GM10266 (cell line): ENCODE data around the gene DAB1.

Experiments used
- DNase-seq: peaks from one replicate; pipeline ENCODE4 v3.0.0; 2012; ENCODE audit errors: extremely low spot score
- TF ChIP-seq, protein P1 (sequence below): IDR thresholded peaks from 2 replicates; pipeline ENCODE4 v1.5.1; 2012; ENCODE audit warnings: mild to moderate bottlenecking, low read depth; ENCODE audit not compliant: control insufficient read depth, insufficient read depth; ENCODE audit errors: missing control alignments

The DAB1 gene

DNA sequence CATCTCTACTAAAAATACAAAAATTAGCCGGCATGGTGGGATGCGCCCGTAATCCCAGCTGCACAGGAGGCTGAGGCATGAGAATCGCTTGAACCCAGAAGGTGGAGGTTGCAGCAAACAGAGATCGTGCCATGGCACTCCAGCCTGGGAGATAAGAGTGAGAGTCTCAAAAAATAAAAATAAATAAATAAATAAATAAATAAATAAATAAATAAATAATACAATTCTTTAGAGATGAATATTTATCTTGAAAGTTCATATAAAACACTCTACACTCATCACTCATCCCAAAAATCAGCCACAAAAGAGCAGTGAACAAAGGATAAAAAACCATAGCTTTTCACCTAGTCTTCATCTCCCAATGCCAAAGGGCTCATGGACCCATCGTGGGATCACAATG, 295.9 kb downstream of the DAB1 start:
- no peak for DNase-seq
- TF ChIP-seq, protein P1, sequence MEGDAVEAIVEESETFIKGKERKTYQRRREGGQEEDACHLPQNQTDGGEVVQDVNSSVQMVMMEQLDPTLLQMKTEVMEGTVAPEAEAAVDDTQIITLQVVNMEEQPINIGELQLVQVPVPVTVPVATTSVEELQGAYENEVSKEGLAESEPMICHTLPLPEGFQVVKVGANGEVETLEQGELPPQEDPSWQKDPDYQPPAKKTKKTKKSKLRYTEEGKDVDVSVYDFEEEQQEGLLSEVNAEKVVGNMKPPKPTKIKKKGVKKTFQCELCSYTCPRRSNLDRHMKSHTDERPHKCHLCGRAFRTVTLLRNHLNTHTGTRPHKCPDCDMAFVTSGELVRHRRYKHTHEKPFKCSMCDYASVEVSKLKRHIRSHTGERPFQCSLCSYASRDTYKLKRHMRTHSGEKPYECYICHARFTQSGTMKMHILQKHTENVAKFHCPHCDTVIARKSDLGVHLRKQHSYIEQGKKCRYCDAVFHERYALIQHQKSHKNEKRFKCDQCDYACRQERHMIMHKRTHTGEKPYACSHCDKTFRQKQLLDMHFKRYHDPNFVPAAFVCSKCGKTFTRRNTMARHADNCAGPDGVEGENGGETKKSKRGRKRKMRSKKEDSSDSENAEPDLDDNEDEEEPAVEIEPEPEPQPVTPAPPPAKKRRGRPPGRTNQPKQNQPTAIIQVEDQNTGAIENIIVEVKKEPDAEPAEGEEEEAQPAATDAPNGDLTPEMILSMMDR = no peak

DNA sequence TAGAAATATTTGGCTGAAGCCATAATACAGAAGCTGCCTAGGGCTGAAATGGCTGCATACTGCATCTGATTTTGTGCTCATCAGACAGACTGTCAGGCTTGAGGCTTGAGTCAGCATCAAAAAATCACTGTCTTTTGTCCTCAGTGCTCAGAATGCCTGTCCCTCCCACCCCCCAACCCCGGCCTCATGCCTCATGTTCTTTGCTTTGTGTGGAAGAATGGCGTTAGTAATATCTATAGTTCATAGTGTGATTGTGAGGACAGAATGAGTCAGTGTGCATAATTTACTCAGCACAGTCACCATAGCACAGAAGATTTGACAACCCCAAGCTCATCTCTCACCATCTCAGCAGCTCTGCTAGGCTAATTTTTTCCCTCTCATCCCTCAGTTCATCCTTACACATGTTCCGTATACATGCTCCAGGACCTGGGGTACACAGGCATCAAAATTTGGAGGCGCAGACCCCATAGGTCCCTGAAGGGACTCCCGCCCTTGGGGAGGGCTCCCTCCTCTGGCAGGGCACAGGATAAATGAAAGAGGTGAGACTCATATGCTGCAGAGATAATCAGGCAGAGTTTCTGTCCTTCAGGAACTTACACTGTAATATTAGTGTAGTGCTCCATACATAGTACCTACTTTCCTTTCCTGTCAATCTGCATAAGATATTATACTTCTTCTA, 299.0 kb downstream of the DAB1 start:
- TF ChIP-seq, protein P1 = no peak
- no peak for DNase-seq

DNA sequence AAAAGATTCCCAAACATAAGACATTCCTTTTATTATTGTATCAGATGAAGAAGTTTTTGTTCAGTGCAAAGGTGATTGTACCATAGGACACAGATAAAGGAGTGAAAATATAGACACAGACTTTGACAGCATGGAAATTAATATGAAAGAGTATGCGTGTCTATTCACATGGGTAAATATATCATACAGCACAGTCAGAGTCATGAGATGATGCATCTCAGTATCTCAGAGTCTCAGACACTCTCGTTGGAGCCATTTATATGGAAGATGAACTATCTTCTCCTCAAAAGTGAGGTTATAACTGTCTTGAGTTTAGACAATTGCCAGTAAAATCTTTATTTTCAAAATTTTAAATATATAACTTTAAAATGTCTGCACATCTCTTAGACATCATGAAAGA, 299.7 kb downstream of the DAB1 start:
- TF ChIP-seq, protein P1 = no peak
- no peak for DNase-seq

DNA sequence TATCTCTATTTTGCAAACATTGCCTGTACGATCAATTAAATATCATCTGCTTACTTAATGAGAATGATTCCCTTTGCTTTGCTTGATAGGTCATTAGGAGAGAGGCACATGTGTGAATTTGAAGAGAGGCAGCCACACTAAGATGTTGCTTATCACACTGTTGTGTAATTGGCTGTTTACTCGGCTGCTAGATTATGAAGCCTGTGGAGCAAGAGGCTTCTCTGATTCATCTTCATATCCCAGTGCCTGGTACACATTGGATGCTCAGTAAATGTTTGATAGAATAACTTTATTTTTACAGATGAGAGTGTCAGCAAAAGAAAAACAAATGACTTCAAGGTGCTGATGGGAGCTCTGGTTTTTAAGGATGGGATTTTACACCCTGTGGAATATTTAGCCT, 301.8 kb downstream of the DAB1 start:
- TF ChIP-seq, protein P1 = no peak
- no peak for DNase-seq

DNA sequence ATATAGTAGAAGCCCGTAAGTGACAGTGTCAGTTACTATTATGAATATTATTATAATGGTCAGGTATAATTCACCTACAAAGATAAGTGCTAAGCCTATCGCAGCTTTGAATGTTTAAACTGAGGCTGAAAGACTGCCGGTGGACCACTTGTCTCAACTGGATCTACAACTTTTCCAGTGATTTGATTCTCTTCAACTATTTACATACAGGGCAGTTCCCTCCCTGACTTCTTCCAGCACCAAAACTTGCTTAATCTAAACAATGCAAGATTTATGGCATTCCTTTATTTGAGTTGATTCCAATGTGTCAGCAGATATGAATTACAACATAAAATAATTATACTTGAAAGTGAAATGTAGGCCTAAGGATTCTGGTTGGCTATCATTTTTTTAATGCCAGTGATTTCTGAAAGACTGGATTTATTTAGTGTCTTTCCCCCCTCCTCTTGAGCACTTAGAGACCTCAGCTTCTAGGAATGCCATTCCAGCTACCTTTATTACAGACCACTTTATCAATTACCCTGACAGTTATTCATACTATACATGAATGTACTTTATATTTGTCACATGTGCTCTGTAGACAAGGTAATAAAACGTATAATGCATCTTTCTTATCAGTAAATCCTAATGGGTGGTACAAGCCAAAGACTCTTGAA, 304.8 kb downstream of the DAB1 start:
- TF ChIP-seq, protein P1 = no peak
- no peak for DNase-seq

DNA sequence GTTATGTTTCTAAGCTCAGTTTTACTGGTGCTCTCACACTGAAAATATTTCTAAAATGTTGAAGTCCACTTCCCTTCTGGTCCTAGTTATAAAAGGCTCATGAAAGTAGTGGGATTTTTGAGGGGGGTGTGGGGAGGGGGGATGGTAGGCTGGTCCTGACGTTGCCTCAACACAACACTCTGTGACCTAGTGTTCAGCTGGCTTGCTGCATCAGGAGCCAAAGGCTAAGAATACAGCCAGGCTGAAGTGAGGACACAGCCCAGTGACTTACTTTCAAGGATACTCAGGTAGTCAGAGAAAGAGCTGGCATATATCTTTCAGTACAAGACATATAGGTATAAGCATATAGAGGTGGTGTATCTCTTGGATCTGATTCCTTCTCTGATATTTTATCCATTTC, 306.1 kb downstream of the DAB1 start:
- no peak for DNase-seq
- TF ChIP-seq, protein P1 = no peak

DNA sequence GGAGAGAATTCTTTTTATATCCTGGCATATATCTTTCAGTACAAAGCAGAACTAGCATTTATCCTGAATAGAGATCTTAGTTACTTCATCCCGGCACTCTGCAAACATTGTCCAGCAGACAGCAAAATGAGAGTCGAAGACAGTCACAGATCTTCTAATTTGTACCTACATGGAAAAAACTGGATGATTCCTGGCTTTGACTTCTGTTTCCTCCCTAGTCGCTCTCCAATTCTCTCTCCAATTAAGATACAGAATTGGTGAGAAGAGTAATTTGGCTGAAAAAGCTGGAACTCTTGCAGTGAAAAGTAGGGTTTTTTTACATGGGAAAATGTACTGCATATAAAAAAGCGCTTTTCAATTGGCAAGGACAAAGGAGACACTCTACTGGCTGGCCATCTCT, 307.0 kb downstream of the DAB1 start:
- TF ChIP-seq, protein P1 = no peak
- no peak for DNase-seq
